ENCODE results near the gene CDKN1C. TPM values are rescaled to one million over a fixed set of nuclear protein-coding genes. Genes with fewer than 3 reads are reported as not detected.

Gene CDKN1C
- total and polyA plus RNA-seq, 2 donors (not counting 1 experiment from before 2014, with no cell fraction given): 8.6 to 31.5 TPM

GRCh38 chr11:2841411-2842190 is 44.0 kb downstream of the CDKN1C start:
- no peaks in the 10 kb centered on the region for H3K36me3 ChIP-seq (ENCODE audit: control insufficient read depth, insufficient read depth, low read length)
- H3K4me1 ChIP-seq (ENCODE audit: control insufficient read depth, extremely low read depth, insufficient read depth, low read length): no peaks in the 10 kb centered on the region
- H4K20me1 ChIP-seq (ENCODE audit: control insufficient read depth, extremely low read depth, insufficient read depth, low read length): no peaks in the 10 kb centered on the region
- H3K9ac ChIP-seq (ENCODE audit: insufficient read depth, low read length): no peak overlapping the region
- H3K27ac ChIP-seq (ENCODE audit: insufficient read depth, low read length): no peak overlapping the region
- no peak overlapping the region for H3K4me2 ChIP-seq (ENCODE audit: extremely low read depth, insufficient read depth, low read length)
- H2AFZ ChIP-seq (ENCODE audit: low read length): no peak overlapping the region
- DNase-seq (ENCODE audit: low read depth in 2 of 2): no peak
- no peak overlapping the region for H3K4me3 ChIP-seq (replicated peaks in 1 of 4; ENCODE audit: control extremely low read depth in 1 of 4, insufficient read depth in 1 of 4, low read depth in 3 of 4, low read length in 4 of 4)
- TF ChIP-seq, protein P1, sequence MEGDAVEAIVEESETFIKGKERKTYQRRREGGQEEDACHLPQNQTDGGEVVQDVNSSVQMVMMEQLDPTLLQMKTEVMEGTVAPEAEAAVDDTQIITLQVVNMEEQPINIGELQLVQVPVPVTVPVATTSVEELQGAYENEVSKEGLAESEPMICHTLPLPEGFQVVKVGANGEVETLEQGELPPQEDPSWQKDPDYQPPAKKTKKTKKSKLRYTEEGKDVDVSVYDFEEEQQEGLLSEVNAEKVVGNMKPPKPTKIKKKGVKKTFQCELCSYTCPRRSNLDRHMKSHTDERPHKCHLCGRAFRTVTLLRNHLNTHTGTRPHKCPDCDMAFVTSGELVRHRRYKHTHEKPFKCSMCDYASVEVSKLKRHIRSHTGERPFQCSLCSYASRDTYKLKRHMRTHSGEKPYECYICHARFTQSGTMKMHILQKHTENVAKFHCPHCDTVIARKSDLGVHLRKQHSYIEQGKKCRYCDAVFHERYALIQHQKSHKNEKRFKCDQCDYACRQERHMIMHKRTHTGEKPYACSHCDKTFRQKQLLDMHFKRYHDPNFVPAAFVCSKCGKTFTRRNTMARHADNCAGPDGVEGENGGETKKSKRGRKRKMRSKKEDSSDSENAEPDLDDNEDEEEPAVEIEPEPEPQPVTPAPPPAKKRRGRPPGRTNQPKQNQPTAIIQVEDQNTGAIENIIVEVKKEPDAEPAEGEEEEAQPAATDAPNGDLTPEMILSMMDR (conservative IDR thresholded peaks at IDR 0.05 in 1 of 2, IDR thresholded peaks at IDR 0.05 in 1 of 2; ENCODE audit: low read depth in 1 of 2, low read length in 2 of 2): no peak
- no peak for TF ChIP-seq EZH2 (IDR thresholded peaks at IDR 0.05; ENCODE audit: low read length, missing control alignments)
- no peaks in the 10 kb centered on the region for H3K27me3 ChIP-seq (ENCODE audit: control insufficient read depth, insufficient read depth, low read length)
- H3K9me3 ChIP-seq (ENCODE audit: control insufficient read depth, insufficient read depth, low read depth, low read length): no peaks in the 10 kb centered on the region
- H3K79me2 ChIP-seq (ENCODE audit: control insufficient read depth, insufficient read depth, low read length): no peaks in the 10 kb centered on the region

DNA sequence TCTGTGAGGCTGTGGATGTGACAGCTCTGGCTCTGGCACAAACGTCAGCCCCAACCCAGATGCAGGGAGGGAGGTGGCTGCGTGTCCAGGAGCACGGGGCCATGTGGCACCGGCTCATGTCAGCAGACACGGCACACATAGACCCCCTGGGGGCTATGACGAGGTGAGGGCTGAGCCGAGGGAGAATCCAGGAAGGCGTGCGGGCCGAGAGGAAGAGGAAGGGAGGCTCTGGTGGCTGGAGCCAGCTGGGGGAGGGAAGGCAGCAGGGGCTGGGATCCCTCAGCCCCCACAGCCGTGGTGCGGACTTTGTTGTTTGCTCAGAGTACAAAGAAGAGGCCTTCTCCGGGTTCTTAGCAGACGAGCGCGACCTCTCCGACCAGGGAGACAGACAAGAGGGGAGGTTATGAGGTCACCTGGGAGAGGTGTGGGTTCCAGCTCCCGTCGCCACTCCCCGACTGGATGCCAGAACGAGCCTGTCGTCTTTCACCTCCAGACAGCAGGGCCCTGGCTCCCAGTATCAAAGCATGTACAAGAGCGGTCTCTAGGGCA is 46.1 kb downstream of the CDKN1C start:
- no peaks in the 10 kb centered on the region for H3K4me1 ChIP-seq (ENCODE audit: control insufficient read depth, extremely low read depth, insufficient read depth, low read length)
- no peak overlapping the region for H3K9ac ChIP-seq (ENCODE audit: insufficient read depth, low read length)
- H3K4me2 ChIP-seq (ENCODE audit: extremely low read depth, insufficient read depth, low read length): no peak overlapping the region
- H3K79me2 ChIP-seq (ENCODE audit: control insufficient read depth, insufficient read depth, low read length): no peaks in the 10 kb centered on the region
- no peak overlapping the region for H3K4me3 ChIP-seq (replicated peaks in 1 of 4; ENCODE audit: control extremely low read depth in 1 of 4, insufficient read depth in 1 of 4, low read depth in 3 of 4, low read length in 4 of 4)
- H3K27ac ChIP-seq (ENCODE audit: insufficient read depth, low read length): no peak overlapping the region
- no peaks in the 10 kb centered on the region for H3K36me3 ChIP-seq (ENCODE audit: control insufficient read depth, insufficient read depth, low read length)
- H3K9me3 ChIP-seq (ENCODE audit: control insufficient read depth, insufficient read depth, low read depth, low read length): no peaks in the 10 kb centered on the region
- peaks cover 5% of the 10 kb centered on the region for H3K27me3 ChIP-seq (ENCODE audit: control insufficient read depth, insufficient read depth, low read length)
- H2AFZ ChIP-seq (ENCODE audit: low read length): no peak overlapping the region
- no peak for DNase-seq (ENCODE audit: low read depth in 2 of 2)
- no peaks in the 10 kb centered on the region for H4K20me1 ChIP-seq (ENCODE audit: control insufficient read depth, extremely low read depth, insufficient read depth, low read length)
- TF ChIP-seq, protein P1 (conservative IDR thresholded peaks at IDR 0.05 in 1 of 2, IDR thresholded peaks at IDR 0.05 in 1 of 2; ENCODE audit: low read depth in 1 of 2, low read length in 2 of 2): no peak
- TF ChIP-seq EZH2 (IDR thresholded peaks at IDR 0.05; ENCODE audit: low read length, missing control alignments): no peak

DNA sequence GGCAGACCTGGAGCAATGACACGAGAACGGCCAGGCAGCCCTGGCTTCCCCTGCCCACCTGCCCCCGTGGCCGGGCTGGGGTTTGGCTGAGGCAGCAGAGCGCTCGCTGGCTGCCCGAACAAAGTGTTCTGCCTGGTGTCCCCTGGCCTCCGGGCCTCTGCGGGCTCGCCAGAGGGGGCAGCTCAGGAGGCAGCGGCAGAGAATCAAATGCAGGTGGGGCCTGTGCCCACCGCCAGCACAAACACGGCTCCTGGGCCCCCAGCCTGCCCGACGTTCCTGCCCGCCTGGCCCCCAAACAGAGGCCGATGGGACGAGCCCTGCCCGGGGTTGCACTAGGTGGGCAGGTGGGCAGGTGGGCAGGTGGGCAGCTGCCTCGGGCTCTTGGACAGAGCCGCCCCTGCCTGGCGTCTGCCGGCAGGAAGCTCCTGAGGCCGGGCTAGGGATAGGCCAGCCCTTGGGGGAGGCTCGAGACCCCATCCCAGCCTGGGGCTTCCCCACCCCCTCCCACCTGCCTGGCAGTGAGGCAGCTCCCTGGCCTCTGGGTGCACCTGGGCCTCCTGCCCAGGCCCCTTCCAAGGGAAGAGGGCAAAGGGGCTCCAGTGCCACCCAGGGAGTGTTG is 46.8 kb downstream of the CDKN1C start:
- no peak for TF ChIP-seq EZH2 (IDR thresholded peaks at IDR 0.05; ENCODE audit: low read length, missing control alignments)
- TF ChIP-seq, protein P1 (conservative IDR thresholded peaks at IDR 0.05 in 1 of 2, IDR thresholded peaks at IDR 0.05 in 1 of 2; ENCODE audit: low read depth in 1 of 2, low read length in 2 of 2): no peak
- Histone ChIP-seq H3K9me3 (ENCODE audit: control insufficient read depth, insufficient read depth, low read depth, low read length) (no peaks in the 10 kb centered on the region), H3K79me2 (ENCODE audit: control insufficient read depth, insufficient read depth, low read length) (no peaks in the 10 kb centered on the region), H3K27me3 (ENCODE audit: control insufficient read depth, insufficient read depth, low read length) (peaks cover 5% of the 10 kb centered on the region), H3K36me3 (ENCODE audit: control insufficient read depth, insufficient read depth, low read length) (no peaks in the 10 kb centered on the region), H3K9ac (ENCODE audit: insufficient read depth, low read length) (no peak overlapping the region), H3K4me1 (ENCODE audit: control insufficient read depth, extremely low read depth, insufficient read depth, low read length) (no peaks in the 10 kb centered on the region), H3K4me3 (replicated peaks in 1 of 4; ENCODE audit: control extremely low read depth in 1 of 4, insufficient read depth in 1 of 4, low read depth in 3 of 4, low read length in 4 of 4) (no peak overlapping the region), H3K27ac (ENCODE audit: insufficient read depth, low read length) (no peak overlapping the region), H4K20me1 (ENCODE audit: control insufficient read depth, extremely low read depth, insufficient read depth, low read length) (no peaks in the 10 kb centered on the region), H2AFZ (ENCODE audit: low read length) (no peak overlapping the region), H3K4me2 (ENCODE audit: extremely low read depth, insufficient read depth, low read length) (no peak overlapping the region)
- DNase-seq (ENCODE audit: low read depth in 2 of 2): no peak

All from fibroblast of lung (primary cell).